Measurements from ENCODE around the gene PBX4.

Gene PBX4

DNA sequence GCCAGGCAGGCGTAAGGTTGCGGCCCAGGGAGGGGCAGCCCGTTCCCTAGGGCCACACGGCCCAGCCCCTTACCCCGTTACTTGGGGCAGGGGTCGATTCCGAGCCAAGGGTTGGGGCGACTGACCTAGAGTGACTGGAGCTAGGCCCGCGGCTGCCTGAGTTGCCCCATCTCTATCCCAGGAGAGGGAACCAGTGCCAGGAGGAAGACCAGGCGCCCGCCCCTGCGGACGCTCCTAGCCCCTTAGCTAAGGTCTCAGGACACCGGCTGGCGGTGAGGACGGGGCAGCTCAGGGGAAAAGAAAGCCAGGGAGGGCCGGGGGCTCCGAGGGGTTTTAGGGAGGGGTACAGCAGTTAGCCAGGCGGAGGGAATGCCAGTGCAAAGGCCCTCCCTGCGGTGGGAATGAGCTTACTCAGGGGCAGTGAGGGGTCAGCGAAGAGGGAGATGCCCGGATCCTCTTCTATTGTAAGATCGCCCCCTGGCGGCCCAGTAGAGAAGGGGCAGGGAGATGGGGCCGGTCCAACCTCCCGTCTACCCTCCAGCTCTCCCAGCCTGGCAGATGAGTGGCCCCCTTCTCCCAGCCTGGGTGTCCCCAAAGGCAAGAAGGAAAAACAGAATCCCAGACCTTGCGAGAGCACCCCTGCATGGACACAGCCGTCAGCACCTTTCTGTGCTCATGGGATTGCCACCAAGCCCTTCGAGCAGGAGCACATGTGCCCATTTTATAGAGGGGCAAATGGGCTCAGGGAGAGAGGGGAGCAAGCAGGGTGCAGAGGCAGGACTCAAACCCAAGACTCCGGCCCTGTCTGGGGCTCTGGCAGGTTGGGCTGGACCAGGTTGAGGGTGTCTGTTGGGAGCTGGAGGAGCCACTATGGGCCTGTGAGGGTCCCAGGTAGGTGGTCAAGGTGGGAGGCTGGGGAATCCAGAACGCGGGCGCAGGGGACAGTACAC, 64.1 kb downstream of the PBX4 start:
- no peak for DNase-seq (ENCODE audit: low spot score)

DNA sequence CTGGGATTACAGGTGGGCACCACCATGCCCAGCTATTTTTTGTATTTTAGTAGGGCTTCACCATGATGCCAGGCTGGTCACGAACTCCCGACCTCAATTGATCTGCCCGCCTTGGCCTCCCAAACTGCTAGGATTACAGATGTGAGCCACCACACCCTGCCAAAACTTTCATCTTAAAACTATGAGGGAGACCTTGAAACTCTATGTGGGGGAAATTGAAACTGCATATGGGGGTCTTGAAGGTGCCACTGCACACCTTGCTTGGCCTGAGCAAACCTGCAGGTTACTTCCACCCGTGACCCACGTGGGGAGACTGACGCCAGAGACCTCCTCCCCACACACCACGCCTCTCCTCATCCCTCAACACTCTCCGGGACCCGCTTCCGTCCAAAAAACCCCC, 64.8 kb downstream of the PBX4 start:
- DNase-seq (ENCODE audit: low spot score), result no peak

DNA sequence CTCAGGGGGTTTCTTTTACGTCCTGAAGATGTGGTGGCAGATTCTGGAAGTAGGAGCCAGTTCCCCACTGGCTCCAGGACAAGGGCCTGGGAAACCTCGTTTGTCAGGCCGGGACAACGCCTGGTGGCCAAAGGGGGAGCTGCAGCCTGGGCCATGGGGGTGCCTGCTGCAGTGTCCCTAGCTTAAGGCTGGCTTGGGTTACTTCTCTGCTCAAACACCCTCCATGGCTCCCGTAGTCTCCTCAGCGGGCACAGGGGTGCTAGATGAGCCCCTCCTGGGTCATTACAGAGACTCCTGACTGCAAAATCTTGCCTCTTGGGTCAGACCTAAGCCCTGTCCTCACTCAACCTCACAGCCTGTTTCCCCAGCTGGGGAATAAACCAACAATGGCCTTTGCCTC, 65.7 kb downstream of the PBX4 start:
- DNase-seq (ENCODE audit: low spot score), result no peak

DNA sequence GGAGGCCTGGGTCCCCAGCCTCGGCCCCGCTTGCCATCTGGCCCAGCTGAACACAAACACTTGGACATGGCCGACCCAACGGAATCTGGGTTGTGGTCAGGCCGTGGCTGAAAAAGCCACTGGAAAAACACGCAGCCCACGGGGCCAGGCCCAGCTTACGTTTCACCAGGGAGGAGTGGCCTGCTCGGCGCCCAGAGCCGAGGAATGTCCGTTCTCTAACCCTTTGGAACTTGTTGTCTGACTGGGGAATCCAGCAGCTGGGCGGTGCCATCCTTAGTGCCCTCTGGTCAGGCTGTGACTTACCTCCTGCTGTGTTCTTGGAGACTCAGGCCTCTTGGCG, 66.7 kb downstream of the PBX4 start:
- DNase-seq (ENCODE audit: low spot score), result no peak

DNA sequence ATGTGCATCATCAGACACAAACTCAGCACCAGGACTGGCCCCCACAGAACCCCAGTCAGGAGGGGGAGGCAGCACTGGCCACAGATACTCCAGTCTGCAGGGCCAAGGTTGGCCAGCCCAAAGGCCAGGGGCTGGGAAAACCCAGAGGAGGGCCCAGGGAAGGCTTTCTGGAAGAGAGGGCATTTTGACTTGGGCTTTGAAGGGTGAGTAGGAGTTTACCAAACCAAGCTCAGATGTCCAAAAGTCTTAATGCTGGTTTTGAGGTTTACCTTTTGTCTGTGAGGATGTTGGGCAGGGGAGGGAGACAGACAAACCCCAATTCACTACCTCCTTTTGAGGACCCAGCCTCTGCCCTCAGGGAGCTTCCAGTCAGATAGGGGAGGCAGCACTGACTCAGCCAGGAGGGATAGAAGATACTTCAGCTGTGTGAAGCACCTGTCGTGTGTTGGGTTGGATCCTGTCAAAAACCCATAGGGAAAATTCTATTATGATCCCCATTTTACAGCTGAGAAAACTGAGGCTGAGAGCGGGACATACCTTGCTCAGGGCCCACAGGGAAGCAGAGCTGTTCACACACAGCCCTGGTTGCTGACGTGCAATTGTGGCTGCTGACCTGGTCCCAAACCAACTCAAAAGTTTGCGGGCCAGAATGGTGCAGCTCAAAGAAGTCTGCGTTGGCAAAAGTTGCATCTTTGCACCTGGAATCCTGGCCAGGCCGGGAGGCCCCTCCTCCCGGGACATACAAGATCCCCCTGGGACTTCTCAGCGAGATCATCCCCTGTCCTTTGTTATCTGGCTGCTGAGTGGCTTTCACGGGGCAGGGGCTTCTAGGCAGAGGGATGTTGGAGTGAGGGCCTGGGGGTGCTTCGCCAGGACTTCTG, 67.3 kb downstream of the PBX4 start:
- no peak for DNase-seq (ENCODE audit: low spot score)

DNA sequence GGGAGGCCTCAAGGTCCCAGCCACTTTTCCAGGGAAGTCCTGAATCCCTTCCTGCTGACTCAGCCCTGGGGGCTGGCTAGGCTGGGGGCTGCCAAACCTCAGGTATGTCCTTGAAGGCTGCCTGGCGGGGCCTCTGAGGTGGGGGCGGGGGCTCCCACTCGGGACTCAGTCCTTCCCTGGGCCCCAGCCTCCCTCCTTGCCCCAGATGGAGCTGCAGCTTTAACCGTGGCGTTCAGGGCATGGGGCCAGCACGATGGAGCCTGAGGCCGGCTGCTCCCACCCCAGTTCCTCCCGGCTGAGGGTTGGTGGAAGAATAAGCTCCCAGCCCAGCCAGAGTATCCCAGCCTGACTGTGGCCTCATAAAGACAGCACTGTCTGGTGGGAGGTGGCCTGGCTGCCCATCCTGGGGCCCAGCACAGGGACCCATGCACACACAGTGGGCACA, 68.0 kb downstream of the PBX4 start:
- DNase-seq (ENCODE audit: low spot score), result no peak

DNA sequence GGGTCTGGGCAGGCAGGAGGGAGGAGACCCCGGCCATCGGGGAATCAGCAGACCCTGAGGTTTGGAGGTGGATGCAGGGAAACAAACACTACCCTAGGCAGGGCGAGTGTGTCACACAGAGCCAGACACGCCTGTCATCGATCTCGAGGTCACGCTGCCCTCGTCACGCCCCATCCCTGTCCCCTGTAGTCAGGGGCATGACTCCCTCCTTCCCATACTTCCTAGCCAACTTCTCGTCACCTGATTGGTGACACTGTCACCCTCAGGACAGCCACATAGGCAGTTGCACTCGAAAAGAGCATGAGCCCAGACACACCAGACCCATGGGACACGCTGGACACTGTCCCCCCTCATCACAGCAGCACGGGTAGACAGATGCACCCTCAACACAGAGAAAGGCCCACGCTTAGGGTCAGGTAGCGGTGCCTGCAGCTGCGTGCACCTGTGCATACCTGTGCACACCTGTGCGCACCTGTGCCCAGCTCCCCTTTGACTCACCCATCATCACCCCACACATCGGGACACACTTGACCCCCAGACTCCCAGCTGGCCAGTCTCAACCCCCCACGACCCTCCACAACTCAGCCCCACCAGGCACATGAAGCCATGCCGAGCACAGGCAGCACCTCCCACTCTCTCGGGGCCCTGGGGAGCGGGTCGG, 68.6 kb downstream of the PBX4 start:
- DNase-seq (ENCODE audit: low spot score), result no peak

DNA sequence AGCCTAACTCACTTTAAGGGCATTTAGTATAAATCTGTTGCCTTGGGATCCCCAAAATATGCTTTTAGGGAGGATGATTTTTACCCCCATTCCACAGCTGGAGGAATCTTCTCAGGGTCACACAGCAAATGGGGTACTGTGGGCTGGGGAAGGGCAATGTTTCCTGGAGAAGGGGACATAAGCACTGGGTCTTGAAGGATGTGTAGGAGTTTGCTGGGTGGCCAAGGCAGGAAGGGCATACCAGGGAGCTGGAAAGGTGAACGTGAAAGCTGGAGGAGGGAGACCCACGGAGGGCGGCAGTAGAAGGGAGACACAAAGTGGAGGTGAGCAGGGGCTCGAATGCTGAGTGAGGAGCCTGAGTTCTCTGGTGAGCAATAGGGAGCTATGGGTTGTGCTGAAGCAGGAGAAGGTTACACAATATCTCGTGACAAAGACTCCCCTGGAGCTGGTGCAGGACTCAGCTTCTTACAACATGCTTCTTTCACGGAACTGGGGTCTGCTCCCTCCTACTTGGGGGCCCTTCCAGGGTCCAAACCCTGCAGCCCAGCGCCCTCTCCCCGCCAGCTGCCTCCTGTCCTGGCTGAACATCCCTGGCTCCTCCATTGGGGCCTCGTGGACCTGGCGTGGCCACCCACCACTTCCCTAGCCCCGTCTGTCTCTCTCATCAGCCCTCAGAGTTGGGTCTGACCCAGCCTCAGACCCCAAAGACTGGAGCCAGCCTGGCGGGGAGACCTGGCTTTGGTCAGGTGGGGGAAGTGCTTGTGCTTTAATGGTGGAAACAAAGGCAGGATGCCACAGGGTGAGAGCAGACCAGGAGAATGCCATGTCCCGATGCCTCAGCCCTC, 69.3 kb downstream of the PBX4 start:
- no peak for DNase-seq (ENCODE audit: low spot score)

DNA sequence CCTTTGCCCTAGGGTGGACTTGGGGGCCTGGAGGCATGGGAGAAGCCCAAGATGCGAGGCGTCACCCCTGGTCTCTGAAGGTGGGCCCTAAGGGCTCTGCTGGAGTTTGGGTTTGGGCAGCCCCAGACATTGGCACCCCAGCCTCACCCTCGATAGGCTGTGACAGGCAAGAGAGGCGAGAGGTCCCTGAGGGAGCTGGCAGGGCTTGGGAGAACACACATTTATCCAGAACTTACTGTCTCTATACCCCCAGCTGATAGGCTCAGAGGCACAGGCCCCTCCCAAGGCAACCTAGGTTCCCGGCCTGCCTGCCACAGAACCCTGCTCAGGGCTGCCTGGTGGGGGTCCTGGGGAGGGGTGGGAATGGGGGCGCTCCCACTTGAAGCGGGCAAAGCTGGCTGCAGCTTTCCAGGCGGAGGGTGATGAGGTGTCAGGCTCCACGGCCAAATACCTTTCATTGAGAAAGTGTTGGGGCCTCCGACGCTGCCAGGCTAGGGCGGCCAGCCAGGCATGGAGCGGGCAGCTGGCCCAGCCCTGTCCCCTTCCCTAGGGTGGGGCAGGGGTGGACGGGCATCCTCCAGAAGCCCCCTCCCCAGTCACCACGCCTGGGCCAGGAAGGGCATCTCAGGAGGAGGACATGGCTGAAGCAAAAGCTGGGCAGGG, 70.7 kb downstream of the PBX4 start:
- no peak for DNase-seq (ENCODE audit: low spot score)

DNA sequence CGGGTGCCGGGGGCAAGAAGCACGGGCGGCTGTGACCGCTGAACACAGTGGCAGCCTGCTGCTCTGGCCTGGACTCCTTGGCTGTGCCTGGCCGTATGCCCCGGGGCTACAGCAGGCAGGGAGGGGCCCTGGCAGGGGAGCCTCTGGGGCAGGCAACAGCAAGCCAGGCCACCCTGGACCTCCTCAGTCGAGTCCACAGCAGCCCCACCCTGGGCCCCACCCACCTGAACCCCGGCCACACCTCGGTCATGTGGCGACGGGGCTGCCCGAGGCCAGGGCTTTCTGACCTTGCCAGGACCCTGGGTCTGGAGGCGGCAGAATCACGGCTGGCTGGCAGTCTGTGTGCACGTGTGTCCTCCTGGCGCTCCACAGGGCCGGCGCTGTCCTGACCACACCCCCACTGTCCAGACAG, 71.7 kb downstream of the PBX4 start:
- DNase-seq (ENCODE audit: low spot score), result no peak

DNA sequence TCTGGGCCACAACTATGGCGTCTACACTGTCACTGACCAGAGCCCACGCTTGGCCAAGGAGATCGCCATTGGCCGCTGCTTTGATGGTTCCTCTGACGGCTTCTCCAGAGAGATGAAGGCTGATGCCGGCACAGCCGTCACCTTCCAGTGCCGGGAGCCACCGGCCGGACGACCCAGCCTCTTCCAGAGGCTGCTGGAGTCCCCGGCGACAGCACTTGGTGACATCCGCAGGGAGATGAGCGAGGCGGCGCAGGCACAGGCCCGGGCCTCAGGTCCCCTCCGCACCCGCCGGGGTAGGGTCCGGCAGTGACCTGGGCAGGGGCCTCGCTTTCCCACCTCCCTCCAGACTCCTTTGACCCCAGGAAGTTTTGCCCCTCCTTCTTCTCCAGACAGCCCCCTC, 72.8 kb downstream of the PBX4 start:
- DNase-seq (ENCODE audit: low spot score), result no peak

DNA sequence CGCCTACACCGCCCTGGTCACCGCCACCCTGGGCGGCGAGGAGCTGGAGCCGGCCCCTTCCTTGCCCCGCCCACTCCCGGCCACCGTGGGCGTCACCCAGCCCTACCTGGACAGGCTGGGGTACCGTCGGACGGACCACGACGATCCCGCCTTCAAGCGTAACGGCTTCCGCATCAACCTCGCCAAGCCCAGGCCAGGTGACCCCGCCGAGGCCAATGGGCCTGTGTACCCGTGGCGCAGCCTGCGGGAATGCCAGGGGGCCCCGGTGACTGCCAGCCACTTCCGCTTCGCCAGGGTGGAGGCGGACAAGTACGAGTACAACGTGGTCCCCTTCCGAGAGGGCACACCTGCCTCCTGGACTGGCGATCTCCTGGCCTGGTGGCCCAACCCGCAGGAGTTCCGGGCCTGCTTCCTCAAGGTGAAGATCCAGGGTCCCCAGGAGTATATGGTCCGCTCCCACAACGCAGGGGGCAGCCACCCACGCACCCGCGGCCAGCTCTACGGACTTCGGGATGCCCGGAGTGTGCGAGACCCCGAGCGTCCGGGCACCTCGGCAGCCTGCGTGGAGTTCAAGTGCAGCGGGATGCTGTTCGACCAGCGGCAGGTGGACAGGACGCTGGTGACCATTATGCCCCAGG, 73.4 kb downstream of the PBX4 start:
- no peak for DNase-seq (ENCODE audit: low spot score)

DNA sequence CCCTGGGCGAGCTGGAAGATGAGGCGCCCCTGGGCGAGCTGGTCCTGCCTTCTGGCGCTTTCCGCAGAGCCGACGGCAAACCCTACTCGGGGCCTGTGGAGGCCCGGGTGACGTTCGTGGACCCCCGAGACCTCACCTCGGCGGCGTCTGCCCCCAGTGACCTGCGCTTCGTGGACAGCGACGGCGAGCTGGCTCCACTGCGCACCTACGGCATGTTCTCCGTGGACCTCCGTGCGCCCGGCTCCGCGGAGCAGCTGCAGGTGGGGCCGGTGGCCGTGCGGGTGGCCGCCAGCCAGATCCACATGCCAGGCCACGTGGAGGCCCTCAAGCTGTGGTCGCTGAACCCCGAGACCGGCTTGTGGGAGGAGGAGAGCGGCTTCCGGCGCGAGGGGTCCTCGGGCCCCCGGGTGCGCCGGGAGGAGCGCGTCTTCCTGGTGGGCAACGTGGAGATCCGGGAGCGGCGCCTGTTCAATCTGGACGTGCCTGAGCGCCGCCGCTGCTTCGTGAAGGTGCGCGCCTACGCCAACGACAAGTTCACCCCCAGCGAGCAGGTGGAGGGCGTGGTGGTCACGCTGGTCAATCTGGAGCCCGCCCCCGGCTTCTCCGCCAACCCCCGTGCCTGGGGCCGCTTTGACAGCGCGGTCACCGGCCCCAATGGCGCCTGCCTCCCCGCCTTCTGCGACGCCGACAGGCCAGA, 74.1 kb downstream of the PBX4 start:
- DNase-seq (ENCODE audit: low spot score), result no peak

DNA sequence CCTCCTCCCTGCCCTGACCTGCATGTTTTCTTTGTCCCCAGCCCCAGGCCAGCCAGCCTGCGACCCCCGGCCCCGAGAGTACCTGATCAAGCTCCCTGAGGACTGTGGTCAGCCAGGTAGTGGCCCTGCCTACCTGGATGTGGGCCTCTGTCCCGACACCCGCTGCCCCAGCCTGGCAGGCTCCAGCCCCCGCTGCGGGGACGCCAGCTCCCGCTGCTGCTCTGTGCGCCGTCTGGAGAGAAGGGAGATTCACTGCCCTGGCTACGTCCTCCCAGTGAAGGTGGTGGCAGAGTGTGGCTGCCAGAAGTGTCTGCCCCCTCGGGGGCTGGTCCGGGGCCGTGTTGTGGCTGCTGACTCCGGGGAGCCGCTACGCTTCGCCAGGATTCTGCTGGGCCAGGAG, 74.8 kb downstream of the PBX4 start:
- no peak for DNase-seq (ENCODE audit: low spot score)

DNA sequence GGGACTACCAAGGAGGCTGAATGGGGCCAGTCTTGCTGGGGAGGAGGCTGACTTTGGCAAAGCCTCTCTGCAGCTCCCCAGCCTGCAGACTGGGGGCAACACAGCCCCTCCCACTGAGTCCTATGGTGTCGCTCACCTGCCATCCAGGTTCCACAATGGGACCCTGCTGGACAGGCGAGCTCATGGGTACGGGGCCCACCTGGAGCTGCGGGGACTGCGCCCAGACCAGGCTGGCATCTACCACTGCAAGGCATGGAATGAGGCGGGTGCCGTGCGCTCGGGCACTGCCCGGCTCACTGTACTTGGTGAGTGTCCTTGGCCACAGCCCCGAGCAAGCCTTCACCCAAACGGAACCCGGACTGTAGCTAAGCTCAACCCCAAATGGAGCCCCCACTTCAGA, 75.4 kb downstream of the PBX4 start:
- DNase-seq (ENCODE audit: low spot score), result no peak

DNA sequence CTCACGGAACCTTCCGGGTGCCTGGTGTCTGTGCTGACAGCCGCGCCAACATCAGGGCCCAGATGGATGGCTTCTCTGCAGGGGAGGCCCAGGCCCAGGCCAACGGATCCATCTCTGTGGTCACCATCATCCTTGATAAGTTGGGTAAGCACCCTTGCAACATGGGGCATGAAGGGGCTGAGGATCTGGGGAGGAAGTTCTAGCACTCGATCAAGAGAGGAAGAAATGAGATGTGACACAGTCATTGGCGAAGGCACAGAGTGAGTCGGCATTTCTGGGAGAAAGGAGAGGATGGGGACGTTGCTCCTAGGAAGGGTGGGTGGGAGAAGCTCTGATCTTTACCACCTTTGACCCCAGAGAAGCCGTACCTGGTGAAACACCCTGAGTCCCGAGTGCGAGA, 76.0 kb downstream of the PBX4 start:
- DNase-seq (ENCODE audit: low spot score), result no peak

DNA sequence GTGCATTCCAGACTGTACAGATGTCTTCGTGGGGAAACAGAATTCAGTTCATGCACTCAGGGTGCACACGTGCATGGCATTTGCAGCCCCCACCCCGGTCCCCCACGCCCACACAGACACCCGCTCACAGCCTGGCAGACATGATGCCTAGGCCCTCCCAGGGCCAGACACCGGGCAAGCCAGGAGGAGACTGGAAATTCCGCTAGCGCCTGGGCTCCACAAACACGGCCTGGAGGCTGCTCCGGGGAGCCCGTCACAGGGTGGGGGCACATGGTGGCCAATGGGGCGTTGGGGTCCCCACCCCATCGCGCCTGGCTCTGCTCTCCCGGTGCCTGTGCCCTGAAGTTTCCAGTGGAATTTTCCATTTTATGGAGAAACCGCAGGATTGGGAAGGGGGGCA, 76.9 kb downstream of the PBX4 start:
- no peak for DNase-seq (ENCODE audit: low spot score)

DNA sequence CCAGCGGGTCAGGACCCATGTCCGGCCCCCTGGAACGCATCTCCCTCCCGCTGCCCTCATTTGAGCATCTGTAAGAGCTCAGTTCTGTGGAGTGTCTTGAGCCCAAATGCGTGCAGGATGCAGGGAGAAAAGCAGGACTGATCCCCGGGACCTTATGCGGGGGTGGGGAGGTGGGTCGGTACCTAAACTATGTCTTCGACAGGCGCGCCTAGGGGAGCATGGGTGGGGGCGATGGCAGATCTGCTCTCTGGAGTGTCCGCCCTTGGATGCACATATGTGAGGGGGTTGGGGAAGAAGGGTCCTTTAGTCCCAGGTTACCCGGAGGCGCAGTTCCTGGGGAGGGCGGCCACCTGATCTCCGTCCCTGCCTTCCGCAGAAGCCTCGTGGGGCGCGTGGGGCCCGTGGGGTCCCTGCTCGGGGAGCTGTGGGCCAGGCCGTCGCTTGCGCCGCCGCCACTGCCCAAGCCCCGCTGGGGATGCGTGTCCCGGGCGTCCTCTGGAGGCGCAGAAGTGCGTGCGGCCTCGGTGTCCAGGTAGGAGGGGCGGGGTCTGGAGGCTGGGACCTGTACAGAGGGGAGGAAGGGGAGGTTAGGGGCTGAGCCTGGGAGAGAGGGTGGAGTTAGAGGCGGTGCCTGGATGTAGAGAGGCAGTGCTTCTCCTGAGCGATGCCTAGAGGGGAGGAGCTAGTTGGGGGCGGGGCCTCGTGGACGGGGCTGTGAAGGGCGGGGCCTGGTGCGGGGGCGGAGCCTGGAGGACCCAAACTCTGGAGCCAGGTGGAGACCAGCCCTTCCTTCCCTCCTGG, 77.6 kb downstream of the PBX4 start:
- DNase-seq (ENCODE audit: low spot score), result peak; percentile 66

DNA sequence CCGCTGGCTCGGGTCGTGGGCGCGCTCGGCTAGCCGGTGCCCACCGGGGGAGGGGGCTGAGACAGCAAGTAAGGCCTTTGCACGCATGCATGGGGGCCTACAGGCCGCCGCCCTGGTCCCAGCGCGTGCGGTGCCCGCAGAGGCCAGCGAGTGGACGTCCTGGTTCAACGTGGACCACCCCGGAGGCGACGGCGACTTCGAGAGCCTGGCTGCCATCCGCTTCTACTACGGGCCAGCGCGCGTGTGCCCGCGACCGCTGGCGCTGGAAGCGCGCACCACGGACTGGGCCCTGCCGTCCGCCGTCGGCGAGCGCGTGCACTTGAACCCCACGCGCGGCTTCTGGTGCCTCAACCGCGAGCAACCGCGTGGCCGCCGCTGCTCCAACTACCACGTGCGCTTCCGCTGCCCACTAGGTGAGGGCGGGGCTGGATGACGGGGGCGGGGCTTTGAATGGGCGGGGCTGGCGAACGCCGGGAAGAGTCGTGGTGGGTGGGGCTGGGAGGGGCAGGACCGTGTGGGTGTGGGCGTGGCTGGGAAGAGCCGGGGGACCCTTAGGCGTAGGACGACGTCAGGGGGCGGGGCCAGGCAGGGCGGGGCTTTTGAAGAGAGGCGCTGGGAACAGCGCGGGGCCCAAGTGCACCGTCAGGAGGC, 78.3 kb downstream of the PBX4 start:
- peak; percentile 54 for DNase-seq (ENCODE audit: low spot score)
